CD4-positive, alpha-beta T cell treated with Interleukin-17A for 4 hours (primary cell): ENCODE measurements around the gene CATSPERB.
"Not testable (repeated sequence)": the region's sequence is repeated elsewhere in the genome, so short reads cannot be mapped to it uniquely, and the experiment has no call there.

Experiments
- DNase-seq: peaks from one replicate; pipeline ENCODE4 v3.0.0-alpha.2; 2020; ENCODE audit warnings: mixed read lengths

Gene CATSPERB

DNA sequence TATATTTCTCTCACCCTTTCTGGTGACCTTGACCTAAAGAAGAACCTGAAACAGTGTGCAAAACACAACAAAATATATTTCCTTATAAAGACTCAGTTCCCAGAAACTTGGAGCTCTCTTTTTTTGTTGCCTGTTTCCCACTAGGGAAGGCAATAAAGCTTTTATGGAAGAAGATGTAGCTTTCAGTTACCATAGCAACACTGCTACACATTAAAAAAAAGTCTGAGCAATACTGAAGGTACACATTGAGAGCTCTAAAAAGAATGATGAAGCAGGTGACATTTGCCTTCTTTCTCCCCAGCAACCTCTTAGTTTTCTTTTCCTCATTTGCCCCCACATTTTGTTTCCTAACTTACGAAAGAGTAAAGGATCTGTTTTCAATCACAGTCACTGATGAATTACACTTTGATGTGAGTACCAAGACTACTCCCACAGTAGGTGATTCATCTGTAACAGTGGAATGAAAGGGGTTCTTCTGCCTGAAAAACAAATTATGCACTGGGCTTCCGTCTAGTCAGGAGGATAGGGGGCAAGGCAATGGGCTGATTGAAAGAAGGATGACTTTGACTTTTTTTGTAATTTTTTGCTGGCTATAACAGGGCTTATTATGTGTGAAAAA is 1.1 kb upstream of the CATSPERB start:
- DNase-seq, result no peak

DNA sequence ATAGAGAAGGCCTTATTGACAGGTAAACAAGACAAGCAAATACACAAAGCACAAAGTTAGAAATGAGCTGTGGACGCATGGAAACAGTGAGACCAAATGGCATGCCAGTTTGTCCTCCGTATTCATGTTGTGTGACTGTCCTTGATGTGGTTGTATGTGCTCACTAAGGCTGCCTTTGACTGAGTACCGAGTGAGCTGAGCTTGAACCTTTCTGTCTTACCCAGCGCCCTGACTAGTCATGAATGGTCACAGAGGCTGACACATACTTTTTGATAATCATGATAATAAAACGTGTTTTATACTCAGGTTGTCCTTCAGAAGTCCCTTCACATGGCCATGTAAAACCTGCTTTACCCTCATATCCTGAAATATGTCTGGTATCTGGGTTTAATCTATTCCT is 553 bp upstream of the CATSPERB start:
- no peak for DNase-seq

DNA sequence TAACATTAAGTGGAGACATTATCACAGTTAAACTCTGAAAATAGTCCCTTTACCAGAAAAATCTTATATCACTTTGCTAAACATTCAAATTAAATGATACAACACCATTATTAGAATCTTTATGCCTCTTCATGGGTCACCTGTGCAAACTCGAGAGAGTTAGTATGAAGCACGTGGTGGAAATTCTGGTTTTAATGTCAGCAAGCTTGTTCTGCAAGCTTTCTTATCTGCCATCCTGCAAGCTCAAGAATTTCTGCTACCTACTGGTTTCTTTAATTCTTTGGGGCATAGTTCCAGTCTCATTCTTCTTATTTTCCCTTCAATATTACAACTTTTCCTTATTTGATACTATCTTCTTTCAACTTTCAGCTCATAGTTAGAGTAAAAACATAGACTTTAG is 868 bp downstream of the CATSPERB start:
- no peak for DNase-seq

DNA sequence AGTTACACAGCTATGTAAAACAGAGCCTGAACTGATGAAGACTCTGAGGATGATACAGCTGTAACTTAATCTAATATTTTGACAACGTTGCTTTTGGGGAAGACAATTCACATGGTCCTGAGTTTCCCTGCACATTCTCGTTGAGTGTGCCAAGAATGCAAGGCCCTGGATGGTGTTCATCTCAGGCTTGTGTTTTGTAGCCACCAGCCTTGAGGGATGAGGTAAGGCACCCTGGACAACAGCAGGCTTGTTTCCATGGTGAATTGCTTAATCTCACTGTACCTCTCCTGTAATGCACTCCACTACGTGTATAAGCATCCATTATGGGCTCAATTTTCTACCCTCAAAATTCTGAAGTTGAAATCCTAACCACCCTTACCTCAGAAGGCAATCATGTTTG is 2.1 kb downstream of the CATSPERB start:
- no peak for DNase-seq

DNA sequence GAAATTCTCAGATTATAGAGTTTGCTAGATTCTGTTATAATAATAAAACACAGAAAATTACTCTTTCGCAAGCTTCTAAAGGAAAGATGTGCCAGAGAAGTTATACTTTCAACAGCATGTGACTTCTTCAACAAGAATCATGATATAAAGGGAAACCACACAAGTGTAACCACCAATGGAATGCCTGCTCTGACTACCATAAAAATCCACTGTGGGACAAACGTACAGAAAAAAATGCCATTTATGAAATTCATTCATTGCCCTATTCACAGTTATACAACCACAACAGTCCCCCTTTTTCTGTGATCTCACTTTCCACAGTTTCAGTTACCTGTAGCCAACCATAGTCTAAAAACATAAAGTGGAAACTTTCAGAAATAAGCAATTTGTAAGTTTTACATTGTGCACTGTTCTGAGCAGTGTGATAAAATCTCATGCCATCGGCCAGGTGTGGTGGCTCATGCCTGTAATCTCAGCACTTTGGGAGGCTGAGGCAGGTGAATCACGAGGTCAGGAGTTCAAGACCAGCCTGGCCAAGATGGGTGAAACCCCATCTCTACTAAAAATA is 3.2 kb downstream of the CATSPERB start:
- DNase-seq, result no peak

DNA sequence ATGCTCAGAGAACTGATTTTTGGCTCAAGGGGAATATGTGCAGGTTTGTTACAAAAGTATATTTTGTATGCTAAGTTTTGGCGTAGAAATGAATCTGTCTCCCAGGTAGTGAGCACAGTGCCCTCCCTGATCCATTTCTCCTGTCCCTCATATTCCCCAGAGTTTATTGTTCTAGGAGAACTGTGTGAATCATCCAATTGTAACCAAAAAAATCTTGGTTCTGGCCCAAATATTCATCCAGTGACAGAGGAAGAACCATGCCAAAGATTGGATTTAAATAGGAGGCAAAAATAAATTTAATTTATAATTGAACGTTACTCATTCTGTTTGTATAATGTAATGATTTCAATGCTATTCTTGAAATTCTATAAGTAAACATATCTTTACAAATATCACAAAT is 4.8 kb downstream of the CATSPERB start:
- no peak for DNase-seq

DNA sequence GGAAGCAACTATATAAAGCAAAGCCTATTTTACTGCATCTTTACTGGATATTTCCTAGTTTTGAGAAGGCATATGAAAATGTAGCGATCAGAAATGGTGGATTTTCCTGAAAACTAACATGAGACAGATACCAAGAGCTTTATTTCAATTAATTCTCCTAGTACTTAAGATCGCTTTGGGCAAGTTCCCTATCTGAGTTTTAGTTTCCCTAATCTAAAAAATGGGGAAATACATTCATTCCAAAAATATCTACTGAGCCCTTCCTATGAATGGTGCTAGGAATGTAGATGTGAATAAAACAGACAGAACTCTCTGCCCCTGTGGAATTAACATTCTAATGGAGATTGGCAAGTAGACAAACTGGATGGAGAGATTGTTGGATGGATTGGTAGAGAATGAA is 8.4 kb downstream of the CATSPERB start:
- DNase-seq, result no peak

DNA sequence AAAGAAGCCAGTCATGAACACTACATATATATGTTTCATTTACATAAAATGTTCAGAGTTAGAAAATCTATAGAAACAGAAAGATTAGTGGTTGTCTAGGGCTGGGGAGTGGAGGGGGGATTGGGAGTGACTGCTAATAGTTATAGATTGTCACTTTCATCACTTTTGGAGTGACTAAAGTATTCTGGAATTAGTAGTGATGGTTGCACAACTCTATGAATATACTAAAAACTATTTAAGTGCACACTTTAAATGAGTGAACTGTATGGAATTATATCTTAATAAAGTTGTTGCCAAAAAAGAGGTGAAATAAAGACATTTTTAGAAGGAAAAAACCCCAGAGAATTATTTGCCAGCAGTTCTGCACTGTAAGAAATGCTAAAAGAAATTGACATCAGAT is 9.5 kb downstream of the CATSPERB start:
- no peak for DNase-seq

DNA sequence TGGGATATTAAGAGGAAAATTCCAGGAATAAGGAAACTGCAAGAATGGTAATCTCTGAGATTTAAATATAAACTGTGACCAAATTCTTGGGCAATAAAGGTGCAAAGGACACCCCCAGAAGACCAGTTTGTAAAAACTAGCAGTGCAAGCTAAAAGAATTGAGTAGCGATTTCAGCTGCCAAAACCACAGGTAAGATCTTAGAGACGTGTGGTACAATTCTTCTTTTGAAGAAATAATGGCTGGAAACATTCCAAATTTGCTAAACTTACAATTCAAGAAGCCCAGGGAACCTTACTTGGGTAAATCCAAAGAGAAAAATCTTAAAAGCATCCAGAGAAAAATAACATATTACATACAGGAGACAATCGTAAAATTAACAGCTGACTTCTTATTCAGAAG is 12.0 kb downstream of the CATSPERB start:
- DNase-seq, result no peak

DNA sequence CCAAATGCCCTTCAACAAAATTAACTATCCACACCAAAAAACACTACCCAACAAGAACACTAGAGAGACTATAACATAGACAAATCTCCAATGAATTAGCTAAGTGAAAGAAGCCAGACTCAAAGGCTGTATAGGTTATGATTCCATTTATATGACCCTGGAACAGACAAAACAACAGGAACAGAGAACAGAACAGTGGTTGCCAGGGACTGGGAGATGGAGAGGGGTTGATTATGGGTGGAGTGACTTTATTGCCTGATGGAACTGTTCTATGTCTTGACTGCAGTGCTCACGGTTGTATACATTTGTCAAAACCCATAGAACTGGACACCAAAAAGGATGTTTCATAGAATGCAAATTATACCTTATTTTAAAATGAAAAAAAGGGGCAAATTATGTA is 14.9 kb downstream of the CATSPERB start:
- DNase-seq, result no peak

DNA sequence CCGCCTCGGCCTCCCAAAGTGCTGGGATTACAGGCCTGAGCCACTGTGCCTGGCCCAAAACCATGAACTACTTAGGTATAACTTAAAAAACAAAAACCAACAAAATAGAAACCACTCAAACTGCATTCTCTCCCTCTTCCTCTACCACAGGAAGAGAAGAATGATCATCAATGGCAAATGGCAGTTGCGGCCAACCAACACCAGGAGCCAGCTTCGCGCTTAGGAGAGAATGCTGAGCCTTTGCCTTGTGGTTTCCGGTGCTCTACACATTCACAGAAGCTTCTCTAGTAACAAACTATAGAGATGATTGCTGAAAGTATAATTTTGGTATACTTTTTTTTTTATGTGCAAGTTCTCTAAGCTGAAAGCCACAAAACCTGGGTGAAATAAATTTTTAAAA is 17.1 kb downstream of the CATSPERB start:
- peak; percentile 52 for DNase-seq

DNA sequence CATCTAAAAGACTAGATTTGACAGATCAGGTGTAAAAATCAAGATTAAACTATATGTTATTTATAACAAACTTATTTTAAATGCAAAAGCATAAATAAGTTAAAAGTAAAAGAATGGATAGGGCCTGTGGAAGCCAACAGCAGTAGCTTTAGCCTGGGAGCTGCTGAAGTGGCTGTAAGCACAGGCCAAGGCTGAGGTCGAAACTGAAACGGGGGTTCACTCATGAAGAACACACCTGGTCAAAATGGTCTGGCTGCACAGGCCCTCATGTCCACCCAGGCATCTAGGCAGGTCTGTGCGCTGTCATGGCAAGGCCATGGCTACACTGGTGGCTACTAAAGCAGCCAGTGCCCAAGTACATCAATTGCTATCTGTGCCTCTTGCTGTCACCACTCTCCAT is 23.1 kb downstream of the CATSPERB start:
- no peak for DNase-seq

DNA sequence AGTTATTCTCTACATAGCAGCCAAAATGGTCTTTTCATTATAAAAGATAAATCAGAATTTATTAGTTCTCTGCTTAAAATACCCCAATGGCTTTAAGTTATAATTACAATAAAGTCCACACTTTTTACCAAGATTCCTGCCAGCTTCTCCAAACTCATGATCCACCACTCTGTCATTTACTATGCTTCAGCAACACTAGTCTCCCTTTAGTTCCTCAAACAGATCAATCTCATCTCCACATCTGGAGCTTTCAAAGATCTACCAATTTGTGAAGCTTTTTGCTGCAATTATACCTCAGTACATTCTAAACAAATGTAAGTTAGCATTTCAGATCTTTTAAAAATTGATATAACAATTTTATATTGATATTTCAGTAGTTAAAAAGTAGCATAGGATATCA is 24.9 kb downstream of the CATSPERB start:
- DNase-seq, result no peak

DNA sequence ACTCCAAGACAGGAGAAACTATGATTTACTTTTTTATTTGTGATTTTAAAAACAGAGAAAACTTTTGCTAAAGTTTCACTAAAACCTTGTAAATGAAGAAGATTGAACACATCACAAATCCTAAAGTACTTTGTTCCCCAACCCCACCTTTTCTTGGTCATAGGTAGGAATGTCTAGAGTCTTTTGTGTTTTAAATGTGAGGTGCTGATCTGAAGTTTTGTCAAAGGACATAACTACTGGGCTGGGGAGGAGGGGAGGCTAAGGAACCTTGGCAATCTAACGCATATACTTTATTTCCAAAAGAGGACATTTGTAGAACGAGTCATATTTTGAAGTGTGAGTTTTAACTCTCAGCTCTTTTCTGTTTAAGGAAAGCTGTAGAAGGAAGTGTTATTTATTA is 37.2 kb downstream of the CATSPERB start:
- no peak for DNase-seq

DNA sequence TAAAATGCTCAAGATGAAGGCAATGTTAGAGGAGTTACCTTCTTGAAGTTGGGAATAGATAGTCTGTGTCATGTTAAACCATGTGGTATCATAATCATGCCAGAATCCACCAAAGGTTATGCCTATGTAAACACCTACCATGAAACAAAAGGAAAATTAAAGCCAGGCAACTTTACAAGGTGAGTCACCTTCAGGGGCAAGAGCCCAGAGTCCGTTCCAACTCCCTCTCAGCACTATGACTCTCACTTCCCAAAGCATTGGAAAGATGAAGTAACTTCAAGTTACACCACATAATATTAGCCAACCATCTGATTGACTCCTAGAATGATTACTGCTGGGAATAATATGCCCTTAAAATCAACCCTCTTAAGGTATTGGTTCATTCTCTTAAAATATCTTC is 38.5 kb downstream of the CATSPERB start:
- DNase-seq, result no peak

DNA sequence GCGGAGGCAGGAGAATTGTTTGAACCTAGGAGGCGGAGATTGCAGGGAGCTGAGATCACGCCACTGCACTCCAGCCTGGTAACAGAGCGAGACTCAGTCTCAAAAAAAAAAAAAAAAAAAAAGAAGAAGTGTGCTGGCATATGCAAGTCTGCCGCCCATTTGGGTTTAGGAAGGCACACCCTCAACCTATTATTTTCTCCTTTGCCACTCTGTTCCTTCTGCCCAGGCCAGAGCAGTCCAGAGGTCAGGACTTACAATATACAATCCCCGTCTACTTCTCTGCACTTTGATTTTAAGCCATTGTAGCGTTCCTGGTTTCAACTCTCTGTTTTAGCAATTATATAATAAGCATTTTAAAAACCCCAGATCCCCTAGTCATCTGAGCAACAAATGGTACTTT is 39.8 kb downstream of the CATSPERB start:
- no peak for DNase-seq

DNA sequence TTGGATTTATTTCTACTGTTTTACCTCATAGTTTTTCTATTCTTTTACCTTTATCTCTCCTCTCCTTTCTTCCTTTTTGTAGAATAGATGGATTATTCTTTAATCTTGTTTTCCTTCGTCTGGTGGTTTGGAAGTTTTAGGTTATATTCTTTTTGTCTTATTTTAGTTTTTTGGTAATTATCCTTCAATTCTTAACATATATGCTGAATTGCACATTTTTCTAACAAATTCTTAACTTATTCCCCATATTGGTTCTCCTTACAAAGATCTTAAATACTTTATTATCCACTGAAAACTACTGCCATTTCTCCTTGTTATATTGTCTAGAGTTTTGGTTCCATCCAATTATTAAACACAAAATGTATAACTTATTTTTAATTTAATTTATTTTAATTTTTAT is 42.3 kb downstream of the CATSPERB start:
- no peak for DNase-seq

DNA sequence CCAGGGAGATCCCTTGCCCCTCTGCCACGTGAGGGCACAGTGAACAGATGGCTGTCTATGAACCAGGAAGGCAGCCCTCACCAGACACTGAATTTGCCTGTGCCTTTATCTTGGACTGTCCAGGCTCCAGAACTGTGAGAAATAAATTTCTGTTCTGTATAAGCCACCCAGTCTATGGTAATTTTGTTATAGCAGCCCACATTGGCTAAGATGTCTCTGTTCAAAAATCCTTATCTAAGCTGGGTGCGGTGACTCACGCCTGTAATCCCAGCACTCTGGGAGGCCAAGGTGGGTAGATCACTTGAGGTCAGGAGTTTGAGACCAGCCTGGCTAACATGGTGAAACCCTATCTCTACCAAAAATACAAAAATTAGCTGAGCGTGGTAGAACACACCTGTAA is 44.5 kb downstream of the CATSPERB start:
- not testable (repeated sequence) for DNase-seq

DNA sequence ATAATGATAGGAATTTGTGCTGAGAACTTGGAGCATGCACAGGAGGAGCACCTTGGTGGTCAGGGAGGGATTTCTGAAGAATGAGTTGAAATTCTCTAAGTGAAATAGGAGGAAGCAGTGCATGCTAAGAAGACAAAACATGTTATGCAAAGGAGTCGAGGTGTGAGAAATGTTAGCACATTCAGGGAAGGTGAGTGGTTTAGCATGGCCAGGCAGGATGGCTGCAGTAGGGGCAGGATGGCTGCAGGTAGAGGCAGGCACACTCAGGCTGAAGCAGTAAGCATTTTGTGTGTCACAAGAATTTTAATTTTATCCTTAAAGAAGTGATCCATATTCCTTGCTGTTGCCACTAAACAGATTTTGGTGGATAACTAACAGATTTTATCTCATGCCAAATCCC is 46.3 kb downstream of the CATSPERB start:
- no peak for DNase-seq

DNA sequence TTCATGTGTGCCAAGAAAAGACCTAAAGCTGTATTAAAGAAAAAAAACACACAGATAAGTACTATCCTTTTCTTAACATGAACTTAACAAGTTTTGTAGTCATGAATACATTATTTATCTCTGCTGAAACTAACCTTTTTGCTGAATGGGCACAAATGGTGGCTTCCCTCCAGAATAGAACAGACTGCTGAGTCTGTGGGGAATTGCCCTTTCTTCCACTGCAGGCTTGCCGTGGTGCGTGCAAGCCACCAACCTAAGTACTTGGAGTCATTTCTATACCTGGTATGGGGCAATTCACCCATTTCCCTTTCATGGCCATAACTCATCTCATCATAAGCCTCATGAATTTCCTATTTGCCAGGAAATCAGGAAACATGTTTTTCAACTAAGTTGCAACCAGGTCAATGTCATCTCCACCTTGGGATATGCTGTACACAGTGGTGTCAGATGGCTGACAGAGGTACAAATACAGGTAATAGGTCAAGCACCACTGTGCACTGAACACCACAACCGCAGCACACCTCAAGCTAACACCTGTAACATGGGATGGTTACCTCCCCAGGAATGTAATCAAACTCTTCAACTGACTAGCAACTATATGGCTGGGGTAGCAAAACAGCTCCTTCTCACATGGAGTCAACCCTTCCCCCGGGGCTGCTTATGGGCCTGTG is 49.9 kb downstream of the CATSPERB start:
- no peak for DNase-seq

DNA sequence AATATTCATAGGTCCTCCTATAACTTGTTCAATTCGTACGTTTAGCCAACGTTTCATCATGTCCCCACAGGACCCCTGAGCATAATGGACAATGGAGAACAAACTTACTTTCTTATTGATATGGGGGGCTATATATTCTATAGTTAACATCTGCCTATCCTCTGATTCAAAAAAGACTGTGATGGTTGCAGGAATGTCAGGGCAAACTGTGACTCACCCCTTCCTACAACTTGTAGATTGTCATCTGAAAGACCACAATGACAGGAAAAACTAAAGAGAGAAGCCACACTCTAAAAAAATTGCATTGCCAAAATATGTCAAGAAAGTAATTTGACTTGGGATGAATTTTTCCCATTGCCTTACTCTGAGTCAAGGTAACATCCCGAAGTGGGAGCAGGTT is 50.8 kb downstream of the CATSPERB start:
- DNase-seq, result no peak

DNA sequence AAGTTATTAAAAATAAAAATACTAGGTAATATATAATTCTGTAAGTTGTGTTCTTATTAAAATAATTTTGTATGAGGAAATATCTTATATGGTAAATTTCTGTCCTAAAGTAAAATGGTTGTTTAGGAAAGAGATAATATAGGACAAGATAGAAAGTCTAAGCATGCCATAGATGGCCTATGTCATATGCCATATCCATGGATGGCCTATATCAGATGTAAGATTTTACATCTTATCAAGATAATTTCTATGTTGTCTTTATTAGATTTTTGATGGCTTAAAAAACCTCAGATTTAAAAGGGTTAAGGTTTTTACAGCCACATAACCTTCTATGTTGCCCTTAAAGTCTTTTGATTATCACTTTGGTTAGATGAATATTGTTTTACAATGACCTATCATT is 52.6 kb downstream of the CATSPERB start:
- no peak for DNase-seq

DNA sequence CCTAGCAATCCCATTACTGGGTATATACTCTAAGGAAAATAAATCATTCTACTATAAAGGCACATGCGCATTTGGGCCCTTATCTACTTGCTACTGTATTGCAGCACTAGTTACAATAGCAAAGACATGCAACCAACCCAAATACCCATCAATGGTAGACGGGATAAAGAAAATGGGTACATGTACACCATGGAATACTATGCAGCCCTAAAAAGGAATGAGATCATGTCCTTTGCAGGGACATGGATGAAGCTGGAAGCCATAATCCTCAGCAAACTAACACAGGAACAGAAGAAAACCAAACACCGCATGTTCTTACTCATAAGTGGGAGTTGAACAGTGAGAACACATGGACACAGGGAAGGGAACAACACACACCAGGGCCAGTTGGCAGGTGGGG is 54.2 kb downstream of the CATSPERB start:
- not testable (repeated sequence) for DNase-seq

DNA sequence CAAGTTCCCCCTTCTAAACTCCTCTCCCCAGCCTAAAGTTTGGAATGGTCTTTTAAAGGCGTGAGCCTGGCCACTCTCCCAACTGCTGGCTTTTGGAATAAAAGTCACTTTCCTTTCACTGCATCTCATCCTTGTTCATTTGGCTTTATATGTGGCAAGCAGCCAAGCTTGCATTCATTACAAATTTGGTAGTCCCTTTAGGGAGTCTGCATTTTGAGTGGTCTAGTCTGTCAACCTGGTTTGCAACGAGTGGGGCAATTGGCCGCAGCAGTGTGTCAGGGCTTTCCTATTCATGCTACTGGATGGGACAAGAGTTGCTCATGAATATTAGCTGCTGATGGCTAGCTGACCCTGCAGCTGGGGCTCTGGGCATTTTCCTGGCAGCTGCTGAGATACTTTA is 57.0 kb downstream of the CATSPERB start:
- DNase-seq, result no peak

DNA sequence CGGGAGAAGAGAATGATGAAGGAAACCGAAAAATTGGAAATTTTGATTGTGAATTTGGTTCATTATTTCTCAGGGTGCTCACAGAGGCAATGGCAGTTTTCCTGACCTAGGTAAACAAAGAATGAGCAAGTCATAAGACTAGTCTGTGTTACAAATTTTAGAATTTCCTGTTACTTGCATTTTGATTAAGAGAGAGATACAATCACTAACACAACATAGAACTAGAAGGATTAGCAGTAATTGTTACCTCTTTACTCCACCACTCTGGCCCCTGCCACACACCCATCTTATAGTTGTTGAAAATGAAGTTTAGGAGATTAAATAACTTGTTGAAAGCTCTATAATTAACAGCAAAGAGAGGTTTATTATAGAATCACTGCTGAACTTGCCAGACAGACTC is 62.0 kb downstream of the CATSPERB start:
- DNase-seq, result no peak
